Prostate gland (tissue), 2 donors: ENCODE results near the gene ATRAID.

Experiments
- CTCF ChIP-seq, 4 experiments: fragments of 200-600 bp in 2 of 4; fragments of 450-650 bp in 2 of 4; sonication (generic) in 2 of 4; IDR thresholded peaks; 1 replicate in 3 of 4; 2 replicates in 1 of 4; pipeline ENCODE4 v1.5.1; 2016 to 2019; ENCODE audit warnings: antibody characterized with exemption in 4 of 4, mild to moderate bottlenecking in 2 of 4, moderate library complexity in 2 of 4
- POLR2AphosphoS5 ChIP-seq: sonication (generic); formaldehyde crosslinking; IDR thresholded peaks from one replicate; pipeline ENCODE4 v1.6.1; 2017; ENCODE audit warnings: antibody characterized with exemption

DNA sequence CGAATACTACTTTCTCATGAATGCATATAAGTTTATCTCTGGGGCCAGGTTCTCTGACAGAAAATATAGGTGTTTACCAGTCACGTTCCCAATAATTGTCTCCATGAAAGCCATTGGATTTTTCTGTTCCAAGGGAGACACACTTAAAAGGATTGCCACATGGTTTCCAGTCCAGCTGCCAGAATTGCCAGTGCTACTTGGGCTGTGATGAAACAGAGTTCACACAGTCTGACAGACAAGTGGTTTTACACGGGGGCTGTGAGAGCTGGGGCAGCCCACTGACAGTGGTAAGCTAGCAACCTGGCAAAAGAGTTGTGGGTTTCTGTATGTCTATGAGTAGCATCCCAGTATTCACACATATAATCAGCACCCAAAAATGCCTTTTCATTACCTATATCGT lies 27.7 kb upstream of the ATRAID start:
- TF ChIP-seq CTCF (IDR thresholded peaks at IDR 0.05) (no peak), POLR2AphosphoS5 (no peak)
